Vagina (tissue), 2 donors: Measurements from ENCODE around the gene GNB2. TPM values are rescaled to one million over a fixed set of nuclear protein-coding genes. Genes with fewer than 3 reads are reported as not detected.

Experiments
- DNase-seq, 2 donors: peaks; one replicate each; pipeline ENCODE4 v3.0.0-alpha.2; 2017; ENCODE audit errors: extremely low spot score in 2 of 2
- H3K27ac ChIP-seq: fragments of 200-600 bp; sonication (generic); one replicate; pipeline ENCODE4 v1.5.1; 2019
- H3K27me3 ChIP-seq: fragments of 200-600 bp; sonication (generic); one replicate; pipeline ENCODE4 v1.5.1; 2019
- H3K36me3 ChIP-seq, 2 donors: fragments of 200-600 bp; sonication (generic); one replicate each; pipeline ENCODE4 v1.5.1; 2017 to 2019
- H3K4me1 ChIP-seq: fragments of 200-600 bp; sonication (generic); one replicate; pipeline ENCODE4 v1.5.1; 2019
- H3K4me3 ChIP-seq, 2 donors: fragments of 200-600 bp; sonication (generic); 1 replicate in 1 of 2; 2 replicates in 1 of 2; pipeline ENCODE4 v1.5.1; 2016 to 2019
- H3K9me3 ChIP-seq: fragments of 200-600 bp; sonication (generic); one replicate; pipeline ENCODE4 v1.5.1; 2019
- CTCF ChIP-seq, 3 experiments: fragments of 450-650 bp in 2 of 3; fragments of 200-600 bp in 1 of 3; sonication (generic) in 1 of 3; IDR thresholded peaks; one replicate each; pipeline ENCODE4 v1.5.1; 2017 to 2019; ENCODE audit warnings: antibody characterized with exemption in 3 of 3, mild to moderate bottlenecking in 2 of 3, moderate library complexity in 2 of 3
- POLR2A ChIP-seq, 2 donors: fragments of 450-650 bp; IDR thresholded peaks; one replicate each; pipeline ENCODE4 v1.6.1; 2017; ENCODE audit warnings: antibody characterized with exemption in 2 of 2, mild to moderate bottlenecking in 2 of 2, moderate library complexity in 2 of 2
- POLR2AphosphoS5 ChIP-seq, 2 donors: sonication (generic); formaldehyde crosslinking; IDR thresholded peaks; one replicate each; pipeline ENCODE4 v1.9.0; 2017; ENCODE audit warnings: antibody characterized with exemption in 2 of 2, mild to moderate bottlenecking in 2 of 2, low read depth in 1 of 2; ENCODE audit not compliant: insufficient read depth in 1 of 2
- intact Hi-C: fragments of 100-400 bp; cut with DNase I; formaldehyde crosslinking; loops from one replicate; pipeline ENCODE4 v1.15.1; 2023
- total RNA-seq: library from RNA; depleted of rRNA; stranded (reverse); fragments of >200 nt; gene quantifications from one replicate; pipeline ENCODE4 v1.2.3, GENCODE V29; 2016

The GNB2 gene
- total RNA-seq, 1 donor from 2014 or later, result 283 TPM

GRCh38 chr7:100639995-100640516, 33.5 kb upstream of the GNB2 start:
- no peak for TF ChIP-seq CTCF (IDR thresholded peaks at IDR 0.05)
- TF ChIP-seq POLR2AphosphoS5 (IDR thresholded peaks at IDR 0.05; ENCODE audit: insufficient read depth in 1 of 2, low read depth in 1 of 2), result no peak
- no peak for TF ChIP-seq POLR2A (IDR thresholded peaks at IDR 0.05)
- Histone ChIP-seq H3K27me3 (no peaks in the 10 kb centered on the region), H3K4me3 (no peak overlapping the region), H3K36me3 (no peaks in the 10 kb centered on the region), H3K4me1 (no peaks in the 10 kb centered on the region), H3K9me3 (no peaks in the 10 kb centered on the region), H3K27ac (no peak overlapping the region)
- intact Hi-C loops, result no loop called here
- no peak for DNase-seq

GRCh38 chr7:100640517-100641440, 32.8 kb upstream of the GNB2 start:
- intact Hi-C loops, result no loop called here
- no peaks in the 10 kb centered on the region for H3K9me3 ChIP-seq
- H3K27ac ChIP-seq, result no peak overlapping the region
- H3K27me3 ChIP-seq, result no peaks in the 10 kb centered on the region
- TF ChIP-seq CTCF (IDR thresholded peaks at IDR 0.05), result no peak
- no peak for TF ChIP-seq POLR2A (IDR thresholded peaks at IDR 0.05)
- no peak for TF ChIP-seq POLR2AphosphoS5 (IDR thresholded peaks at IDR 0.05; ENCODE audit: insufficient read depth in 1 of 2, low read depth in 1 of 2)
- no peaks in the 10 kb centered on the region for H3K4me1 ChIP-seq
- no peak for DNase-seq
- no peaks in the 10 kb centered on the region for H3K36me3 ChIP-seq
- H3K4me3 ChIP-seq, result no peak overlapping the region

- H3K4me1 ChIP-seq, result no peaks in the 10 kb centered on the region
- intact Hi-C loops, result no loop called here
- no peak within 1 kb of the TSS for H3K27ac ChIP-seq
- no peak for DNase-seq
- no peaks in the 10 kb centered on the region for H3K9me3 ChIP-seq
- H3K27me3 ChIP-seq, result no peaks in the 10 kb centered on the region
- no peaks in the 10 kb centered on the region for H3K36me3 ChIP-seq
- TF ChIP-seq CTCF (IDR thresholded peaks at IDR 0.05) (no peak), POLR2A (IDR thresholded peaks at IDR 0.05) (no peak), POLR2AphosphoS5 (IDR thresholded peaks at IDR 0.05; ENCODE audit: insufficient read depth in 1 of 2, low read depth in 1 of 2) (no peak)
- H3K4me3 ChIP-seq, result no peak within 1 kb of the TSS
These were observed 32.1 kb upstream of the GNB2 start, which contains the start of gene TFR2 for GRCh38 chr7:100641463-100641859. Gene TFR2 (minus strand): TSS chr7:100641552. CDS start chr7:100641509, 43 bp downstream.

GRCh38 chr7:100641860-100642533, 31.5 kb upstream of the GNB2 start:
- intact Hi-C loops, result no loop called here
- TF ChIP-seq CTCF (IDR thresholded peaks at IDR 0.05), result no peak
- TF ChIP-seq POLR2A (IDR thresholded peaks at IDR 0.05), result no peak
- no peak for TF ChIP-seq POLR2AphosphoS5 (IDR thresholded peaks at IDR 0.05; ENCODE audit: insufficient read depth in 1 of 2, low read depth in 1 of 2)
- Histone ChIP-seq H3K4me1 (no peaks in the 10 kb centered on the region), H3K27ac (no peak overlapping the region), H3K9me3 (no peaks in the 10 kb centered on the region), H3K4me3 (no peak overlapping the region), H3K27me3 (no peaks in the 10 kb centered on the region), H3K36me3 (no peaks in the 10 kb centered on the region)
- no peak for DNase-seq
